ENCODE results near the gene CD300A.

The CD300A gene

DNA sequence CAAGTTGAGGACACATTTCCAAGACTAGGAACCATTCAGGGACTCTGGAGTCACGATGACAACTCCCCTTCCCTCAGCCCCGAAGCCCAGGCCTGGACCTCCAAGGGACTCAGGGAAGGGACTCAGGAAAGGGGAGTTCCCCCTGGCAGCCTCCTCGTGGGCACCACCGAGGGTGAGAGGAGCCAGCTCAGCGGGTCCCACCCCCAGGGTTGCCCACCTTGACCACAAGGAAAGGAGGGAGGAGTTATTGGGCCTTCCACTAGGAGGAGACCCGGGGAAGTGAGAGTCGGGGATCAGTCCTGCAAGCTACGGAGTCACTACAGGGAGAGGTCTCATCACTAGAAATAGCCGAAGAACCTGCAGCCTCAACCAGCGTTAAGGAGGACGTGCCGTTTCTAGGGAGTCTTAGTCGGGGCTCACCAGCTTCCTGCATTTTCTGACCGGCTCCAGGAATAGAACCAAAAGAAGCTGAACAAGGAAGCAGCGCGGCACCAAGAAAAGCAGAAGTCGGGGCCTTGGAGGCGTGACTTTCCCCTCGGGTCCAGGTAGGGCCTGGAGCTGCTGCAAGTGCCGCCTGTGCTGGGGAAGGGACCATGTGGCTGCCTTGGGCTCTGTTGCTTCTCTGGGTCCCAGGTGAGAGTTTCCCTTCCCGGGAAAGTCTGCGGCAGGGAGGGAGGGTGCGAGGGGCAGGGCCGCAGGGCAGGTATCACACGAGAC is at the start of gene CD300A:
Gene CD300A, plus strand, starts transcription at position 524 of the 717 bp plus-strand sequence. Its CDS starts 70 bp downstream, at position 594.
- H3K27ac ChIP-seq: no peak within 1 kb of the TSS
- TF ChIP-seq, protein P1, sequence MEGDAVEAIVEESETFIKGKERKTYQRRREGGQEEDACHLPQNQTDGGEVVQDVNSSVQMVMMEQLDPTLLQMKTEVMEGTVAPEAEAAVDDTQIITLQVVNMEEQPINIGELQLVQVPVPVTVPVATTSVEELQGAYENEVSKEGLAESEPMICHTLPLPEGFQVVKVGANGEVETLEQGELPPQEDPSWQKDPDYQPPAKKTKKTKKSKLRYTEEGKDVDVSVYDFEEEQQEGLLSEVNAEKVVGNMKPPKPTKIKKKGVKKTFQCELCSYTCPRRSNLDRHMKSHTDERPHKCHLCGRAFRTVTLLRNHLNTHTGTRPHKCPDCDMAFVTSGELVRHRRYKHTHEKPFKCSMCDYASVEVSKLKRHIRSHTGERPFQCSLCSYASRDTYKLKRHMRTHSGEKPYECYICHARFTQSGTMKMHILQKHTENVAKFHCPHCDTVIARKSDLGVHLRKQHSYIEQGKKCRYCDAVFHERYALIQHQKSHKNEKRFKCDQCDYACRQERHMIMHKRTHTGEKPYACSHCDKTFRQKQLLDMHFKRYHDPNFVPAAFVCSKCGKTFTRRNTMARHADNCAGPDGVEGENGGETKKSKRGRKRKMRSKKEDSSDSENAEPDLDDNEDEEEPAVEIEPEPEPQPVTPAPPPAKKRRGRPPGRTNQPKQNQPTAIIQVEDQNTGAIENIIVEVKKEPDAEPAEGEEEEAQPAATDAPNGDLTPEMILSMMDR (conservative IDR thresholded peaks at IDR 0.05): no peak
- TF ChIP-seq ZFX (IDR thresholded peaks at IDR 0.05): no peak

DNA sequence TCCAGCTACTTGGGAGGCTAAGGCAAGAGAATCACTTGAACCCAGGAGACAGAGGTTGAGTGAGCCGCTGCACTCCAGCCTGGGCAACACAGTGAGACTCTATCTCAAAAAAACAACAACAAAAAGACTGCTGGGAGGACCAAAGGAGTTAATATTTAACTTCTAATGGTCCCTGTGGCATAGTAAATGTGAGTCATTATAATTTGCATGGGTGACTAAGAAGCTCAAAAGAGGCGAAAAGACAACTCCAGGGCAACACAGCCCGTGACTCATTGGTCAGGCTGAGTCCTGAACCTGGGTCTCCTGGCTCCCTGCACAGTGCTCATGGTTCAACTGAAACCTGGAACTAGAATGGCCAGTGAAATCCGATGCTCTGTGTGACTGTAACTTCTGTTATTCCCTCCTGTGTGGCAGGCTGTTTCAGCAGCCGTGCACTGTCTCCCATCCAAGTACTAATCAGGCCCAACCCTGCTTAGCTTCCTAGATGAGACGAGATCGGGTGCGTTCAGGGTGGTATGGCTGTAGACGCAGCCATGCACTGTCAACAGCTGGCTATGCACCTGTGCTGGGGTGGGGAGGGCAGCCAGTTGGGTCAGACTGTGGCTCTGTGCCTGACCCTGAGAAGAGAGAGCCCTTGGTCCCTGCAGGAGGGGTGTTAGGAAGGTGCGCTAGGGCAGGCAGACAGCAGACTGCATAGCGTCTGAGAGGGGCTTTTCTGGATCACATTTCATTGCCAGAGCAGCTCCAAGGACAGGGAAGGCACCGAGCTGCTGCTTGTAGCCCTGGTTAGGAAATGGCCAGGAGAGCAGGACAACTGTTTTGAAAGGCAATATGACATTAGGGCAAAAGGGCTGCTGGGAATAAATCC is 49.0 kb upstream of the CD300A start:
- no peak for TF ChIP-seq ZFX (IDR thresholded peaks at IDR 0.05)
- TF ChIP-seq, protein P1 (conservative IDR thresholded peaks at IDR 0.05): no peak
- H3K27ac ChIP-seq: no peak overlapping the region

DNA sequence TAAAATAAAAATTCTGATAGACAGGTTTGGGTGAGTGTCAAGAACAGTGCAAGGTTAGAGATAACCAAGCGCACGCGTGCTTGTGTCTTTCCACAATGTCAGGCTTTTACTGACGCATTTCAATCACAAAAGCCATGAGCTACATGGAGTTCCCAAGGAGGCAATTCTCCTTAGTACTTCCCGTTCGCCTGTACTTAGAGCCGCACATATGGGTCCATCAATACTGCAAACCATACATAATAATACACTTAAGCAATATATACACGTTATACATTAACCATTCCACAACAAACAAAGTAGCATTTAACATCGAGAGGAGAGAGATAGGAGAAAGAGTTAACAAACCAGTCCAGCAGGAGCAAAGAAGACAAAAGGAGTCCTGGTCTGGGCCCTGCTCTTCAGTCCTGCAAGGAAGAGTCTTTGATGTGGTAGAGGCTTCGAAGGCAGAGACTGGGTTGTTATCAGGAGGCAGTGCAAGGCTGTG is 46.5 kb upstream of the CD300A start:
- no peak for TF ChIP-seq ZFX (IDR thresholded peaks at IDR 0.05)
- TF ChIP-seq, protein P1 (conservative IDR thresholded peaks at IDR 0.05): no peak
- H3K27ac ChIP-seq: no peak overlapping the region

DNA sequence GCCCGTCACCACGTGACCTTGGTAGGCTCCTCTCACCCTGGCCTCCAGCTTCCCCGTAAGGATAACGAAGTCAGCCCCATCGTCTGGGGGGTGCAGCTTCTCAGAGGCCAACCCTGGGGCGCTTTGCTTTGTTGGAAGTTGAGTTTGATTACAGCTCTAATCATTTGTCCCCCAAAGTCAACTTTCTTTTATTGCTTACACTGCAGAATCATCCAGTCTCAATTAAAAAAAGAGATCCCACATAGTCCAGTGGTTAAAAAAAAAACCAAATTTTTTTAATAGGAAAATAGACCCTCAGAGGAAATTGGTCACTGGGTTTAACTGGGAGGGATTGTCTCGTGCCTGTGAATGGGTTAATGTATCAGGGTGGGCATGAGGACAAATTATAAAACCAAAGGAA is 42.3 kb upstream of the CD300A start:
- H3K27ac ChIP-seq: no peak overlapping the region
- no peak for TF ChIP-seq ZFX (IDR thresholded peaks at IDR 0.05)
- TF ChIP-seq, protein P1 (conservative IDR thresholded peaks at IDR 0.05): no peak

DNA sequence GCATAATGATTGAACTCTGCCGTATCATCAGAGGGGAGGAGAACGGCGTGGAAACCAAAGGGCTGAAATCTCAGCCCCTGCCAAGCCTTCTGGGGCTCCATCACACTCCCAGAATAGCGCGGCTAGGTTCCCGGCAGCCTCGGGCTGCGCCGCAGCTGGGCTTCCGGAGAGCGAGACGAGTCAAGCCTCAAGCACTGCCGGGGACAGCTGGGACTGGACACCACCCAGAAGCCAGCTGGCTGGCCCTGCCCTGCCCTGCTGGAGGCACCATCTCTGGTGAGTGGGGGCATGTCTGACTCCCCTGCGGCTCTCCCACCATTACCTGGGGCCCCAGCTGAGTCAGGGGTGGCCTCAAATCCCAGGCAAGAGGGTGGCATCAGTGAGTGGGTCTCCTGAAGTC is 41.8 kb upstream of the CD300A start:
- TF ChIP-seq, protein P1 (conservative IDR thresholded peaks at IDR 0.05): no peak
- no peak for TF ChIP-seq ZFX (IDR thresholded peaks at IDR 0.05)
- no peak overlapping the region for H3K27ac ChIP-seq

DNA sequence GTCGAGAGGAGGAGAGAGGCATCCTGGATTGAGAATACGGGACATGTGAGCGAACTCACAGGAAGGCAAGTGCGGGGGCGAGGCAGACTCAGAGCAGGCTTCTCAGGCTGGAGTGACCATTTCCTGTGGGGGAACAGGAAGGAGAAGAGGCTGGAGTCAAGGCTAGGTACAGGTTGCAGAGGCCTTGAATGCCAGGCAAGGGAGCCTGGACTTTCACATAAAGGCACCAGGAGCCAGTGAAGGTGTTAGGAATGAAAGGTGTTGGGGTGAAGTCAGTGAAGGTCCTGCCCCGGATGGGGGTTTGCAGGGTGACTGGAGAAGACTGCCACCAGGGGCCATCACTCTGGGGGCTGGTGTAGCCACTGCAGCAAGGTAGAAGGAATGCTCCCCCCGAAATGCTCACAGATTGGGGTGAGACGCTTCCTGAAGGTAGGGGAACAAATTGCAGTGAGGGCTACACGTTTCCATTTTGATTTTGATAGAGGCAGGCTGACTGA is 39.8 kb upstream of the CD300A start:
- no peak for TF ChIP-seq ZFX (IDR thresholded peaks at IDR 0.05)
- TF ChIP-seq, protein P1 (conservative IDR thresholded peaks at IDR 0.05): no peak
- peak overlapping the region; percentile 60 for H3K27ac ChIP-seq

All from C4-2B (cell line).